Hepatic stellate cell (primary cell): ENCODE results near the gene AP5Z1.
A peak's percentile ranks its signal among the peaks of the same experiment; 100 is the strongest.
"Not testable (repeated sequence)": the region's sequence is repeated elsewhere in the genome, so short reads cannot be mapped to it uniquely, and the experiment has no call there.

Source experiments
- DNase-seq: peaks from one replicate; pipeline ENCODE4 v3.0.0; 2011; ENCODE audit warnings: low spot score

Gene AP5Z1

DNA sequence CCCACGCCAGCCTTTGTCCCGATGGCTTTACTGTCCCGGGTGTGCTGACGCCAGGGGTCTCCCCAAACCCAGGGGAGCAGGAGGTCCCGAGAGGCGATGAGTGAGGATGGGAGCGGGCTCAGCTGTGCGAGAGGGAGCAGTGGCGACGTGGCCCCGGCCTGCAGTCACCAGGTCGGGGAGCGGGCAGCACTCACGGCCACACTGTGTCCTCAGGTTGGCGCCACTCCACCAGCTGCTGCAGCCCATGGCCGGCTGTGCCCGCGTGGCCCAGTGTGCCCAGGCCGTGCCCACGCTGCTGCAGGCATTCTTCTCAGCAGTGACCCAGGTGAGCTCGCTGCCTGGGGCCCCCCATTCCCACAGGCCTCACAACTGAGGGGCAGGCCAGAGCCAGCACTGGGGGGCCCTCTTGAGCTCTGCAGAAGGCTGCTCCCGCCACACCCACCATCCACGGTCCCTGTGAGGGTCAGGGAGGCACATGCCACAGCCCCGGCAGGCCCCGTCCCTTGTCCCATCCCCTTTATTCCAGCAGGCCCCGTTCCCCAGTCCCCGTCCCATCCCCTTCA, 13.3 kb downstream of the AP5Z1 start:
- DNase-seq = no peak

GRCh38 chr7:4789194-4790077, 14.0 kb downstream of the AP5Z1 start:
- DNase-seq = no peak

GRCh38 chr7:4790078-4790465, 14.6 kb downstream of the AP5Z1 start:
- DNase-seq = no peak

GRCh38 chr7:4790516-4790991, 15.1 kb downstream of the AP5Z1 start:
- DNase-seq = no peak

DNA sequence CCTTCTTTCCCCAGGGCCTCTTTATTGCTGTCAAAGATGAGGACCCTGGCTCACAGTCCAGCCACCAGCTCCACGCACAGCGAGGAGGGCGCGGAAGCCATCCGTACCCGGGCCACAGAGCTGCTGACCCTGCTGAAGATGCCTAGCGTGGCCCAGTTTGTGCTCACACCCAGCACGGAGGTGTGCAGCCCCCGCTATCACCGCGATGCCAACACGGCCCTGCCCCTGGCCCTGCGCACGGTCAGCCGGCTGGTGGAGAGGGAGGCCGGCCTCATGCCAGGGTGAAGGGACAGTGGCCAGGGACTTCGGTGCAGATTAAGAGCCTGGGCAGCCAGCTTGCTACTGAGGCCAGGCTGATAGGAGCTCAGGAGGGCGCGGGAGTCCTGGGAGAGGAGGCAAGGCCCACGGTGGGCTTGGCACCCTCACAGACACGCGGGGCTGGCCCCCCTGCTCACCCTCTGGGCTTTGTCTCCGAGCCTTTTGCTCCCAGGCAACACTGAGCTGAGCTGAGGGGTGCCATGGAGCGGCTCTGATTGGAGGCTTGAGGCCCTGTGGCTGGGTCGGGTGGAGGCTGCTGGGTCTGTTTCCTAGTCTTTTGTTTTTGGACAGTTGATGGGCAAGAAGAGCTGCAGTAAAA, 15.8 kb downstream of the AP5Z1 start:
- no peak for DNase-seq

DNA sequence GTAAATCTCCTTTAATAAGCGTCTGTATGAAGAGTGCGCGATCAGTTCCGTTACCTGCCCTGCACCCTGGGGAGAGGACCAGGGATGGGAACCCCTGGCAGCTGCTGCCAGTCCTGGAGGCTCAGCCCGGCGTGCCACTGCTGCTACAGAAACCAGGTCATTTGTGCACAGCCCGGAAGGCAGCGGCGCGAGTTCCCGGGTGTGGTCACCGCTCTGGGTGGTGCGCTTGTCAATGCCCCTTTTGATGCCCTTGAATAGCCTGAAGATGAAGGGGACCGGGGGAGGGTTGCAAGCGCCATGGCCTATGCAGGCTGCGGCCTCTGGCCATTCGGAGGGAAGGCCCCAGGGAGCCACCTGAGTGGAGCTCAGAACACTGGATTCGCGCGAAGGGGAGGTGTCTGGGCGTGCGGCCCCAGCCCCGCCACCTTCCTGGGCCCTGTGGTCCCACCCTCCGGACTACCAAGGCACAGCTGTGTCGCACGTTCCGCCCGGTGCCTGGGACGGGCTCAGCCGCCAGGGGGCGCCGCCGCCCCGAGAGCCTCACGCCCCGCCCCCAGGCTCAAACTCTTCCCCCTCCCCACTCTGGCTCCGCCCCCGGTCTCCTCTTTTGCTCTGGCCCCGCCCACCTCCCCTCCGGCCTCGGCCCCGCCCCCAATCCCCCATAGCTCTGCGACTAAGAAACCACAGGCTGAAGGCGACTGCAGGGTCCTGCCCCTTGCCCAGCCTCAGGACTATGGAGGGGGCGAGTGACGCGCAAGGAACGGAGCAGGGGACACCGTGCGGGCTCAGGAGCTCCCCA, 16.5 kb downstream of the AP5Z1 start:
- DNase-seq = no peak

DNA sequence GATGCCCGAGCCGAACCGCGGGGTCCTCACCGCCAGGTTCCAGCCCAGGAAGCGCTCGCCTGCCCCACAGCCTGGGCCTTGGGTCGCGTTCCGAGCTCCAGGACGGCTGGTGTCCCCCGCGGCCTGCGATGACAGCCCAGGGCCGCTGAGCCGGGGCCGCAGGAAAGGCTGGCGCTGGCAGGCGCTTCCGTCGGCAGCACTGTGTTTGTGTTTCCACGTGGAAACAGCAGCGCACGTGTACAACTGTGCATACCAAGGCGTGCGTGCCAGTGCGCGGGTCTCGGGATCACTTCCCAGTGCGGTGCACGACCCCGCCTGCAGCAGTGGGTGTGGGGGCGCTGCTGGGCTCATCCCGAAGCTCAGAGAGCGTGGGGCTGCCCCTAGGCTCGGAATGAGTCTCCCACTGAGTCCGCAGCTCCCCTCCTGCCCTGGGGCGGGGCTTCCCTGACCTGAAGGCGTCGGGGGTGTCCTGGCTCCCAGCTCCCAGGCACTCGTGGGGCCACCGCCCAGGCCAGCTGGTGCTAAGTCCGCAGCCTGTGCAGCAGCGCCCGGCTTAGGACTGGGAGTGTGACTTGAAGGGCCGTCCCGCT, 17.2 kb downstream of the AP5Z1 start:
- no peak for DNase-seq

DNA sequence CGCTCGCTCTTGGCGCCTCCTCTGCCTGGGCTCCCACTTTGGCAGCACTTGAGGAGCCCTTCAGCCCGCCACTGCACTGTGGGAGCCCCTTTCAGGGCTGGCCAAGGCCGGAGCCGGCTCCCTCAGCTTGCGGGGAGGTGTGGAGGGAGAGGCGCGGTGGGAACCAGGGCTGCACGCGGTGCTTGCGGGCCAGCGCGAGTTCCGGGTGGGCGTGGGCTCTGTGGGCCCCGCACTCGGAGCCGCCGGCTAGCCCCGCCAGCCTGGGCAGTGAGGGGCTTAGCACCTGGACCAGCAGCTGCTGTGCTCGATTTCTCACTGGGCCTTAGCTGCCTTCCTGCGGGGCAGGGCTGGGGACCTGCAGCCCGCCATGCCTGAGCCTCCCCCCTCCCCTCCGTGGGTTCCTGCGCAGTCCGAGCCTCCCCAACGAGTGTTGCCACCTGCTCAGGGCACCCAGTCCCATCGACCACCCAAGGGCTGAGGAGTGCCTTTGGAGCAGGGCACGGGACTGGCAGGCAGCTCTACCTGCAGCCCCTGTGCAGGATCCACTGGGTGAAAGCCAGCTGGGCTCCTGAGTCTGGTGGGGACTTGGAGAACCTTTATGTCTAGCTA, 18.1 kb downstream of the AP5Z1 start:
- DNase-seq = not testable (repeated sequence)

GRCh38 chr7:4794171-4794570, 18.7 kb downstream of the AP5Z1 start:
- not testable (repeated sequence) for DNase-seq

GRCh38 chr7:4794591-4795350, 19.3 kb downstream of the AP5Z1 start:
- DNase-seq = no peak

DNA sequence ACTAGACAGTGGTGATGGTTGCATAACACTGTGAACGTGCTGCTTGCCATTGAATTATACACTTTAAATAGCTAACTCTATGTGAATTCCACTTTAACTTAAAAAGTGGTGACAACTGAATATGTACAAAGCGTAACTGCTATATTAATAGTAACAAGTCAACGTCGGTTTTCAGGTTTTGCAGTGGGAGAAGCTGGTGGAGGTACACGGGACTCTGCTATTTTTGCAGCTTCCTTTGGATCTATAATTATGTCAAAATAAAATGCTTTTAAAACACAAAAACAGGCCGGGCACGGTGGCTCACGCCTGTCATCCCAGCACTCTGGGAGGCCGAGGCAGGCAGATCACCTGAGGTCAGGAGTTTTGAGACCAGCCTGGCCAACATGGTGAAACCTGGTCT, 21.0 kb downstream of the AP5Z1 start:
- no peak for DNase-seq

GRCh38 chr7:4797858-4798705, 22.7 kb downstream of the AP5Z1 start:
- peak; percentile 81 for DNase-seq

DNA sequence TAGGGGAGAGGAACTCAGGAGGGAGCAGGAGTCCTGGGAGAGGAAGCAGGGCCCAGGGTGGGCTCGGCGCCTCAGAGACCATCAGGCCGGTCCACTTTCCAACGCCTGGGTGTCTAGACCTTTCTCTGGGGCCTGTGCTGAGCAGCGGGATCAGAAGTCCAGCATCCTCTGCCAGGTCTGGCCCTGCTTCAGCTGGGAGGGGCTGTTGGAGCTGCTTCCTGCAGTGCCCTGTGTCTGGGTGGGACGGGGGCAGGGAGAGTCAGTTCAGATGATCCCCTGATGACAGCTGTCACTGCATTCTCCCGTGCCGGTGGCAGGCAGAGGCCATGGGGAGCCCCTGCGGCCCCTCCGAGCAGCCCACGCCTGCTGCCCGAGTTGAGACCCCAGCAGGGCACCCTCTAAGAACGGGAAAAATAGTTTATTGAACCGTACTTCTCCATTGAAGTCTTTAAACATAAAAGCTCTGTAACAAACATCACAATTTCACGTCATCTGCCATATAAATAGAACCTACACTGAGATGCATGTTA, 23.3 kb downstream of the AP5Z1 start:
- DNase-seq = no peak

GRCh38 chr7:4799508-4800268, 24.3 kb downstream of the AP5Z1 start:
- DNase-seq = no peak

DNA sequence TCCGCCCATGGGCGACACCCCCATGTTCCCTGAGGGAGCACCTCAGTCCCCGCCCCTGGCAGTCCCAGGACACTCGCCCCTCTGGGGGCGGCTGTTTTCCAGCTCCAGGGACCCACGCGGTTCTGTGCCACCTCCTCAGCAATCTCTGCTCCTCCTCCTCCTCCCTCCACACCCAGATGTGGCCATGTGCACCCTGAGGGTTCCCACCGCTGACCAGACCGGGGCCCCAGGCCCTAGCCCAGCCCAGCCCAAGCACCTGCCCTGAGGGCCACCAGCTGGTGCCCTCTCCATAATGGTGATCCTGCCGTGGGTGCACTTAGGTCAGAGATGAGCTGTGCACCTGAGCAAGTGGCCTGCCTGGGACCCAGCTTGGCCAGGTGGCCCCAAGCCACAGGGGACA, 25.1 kb downstream of the AP5Z1 start:
- no peak for DNase-seq

- no peak for DNase-seq
Observed at GRCh38 chr7:4800926-4801838, 25.8 kb downstream of the AP5Z1 start.

DNA sequence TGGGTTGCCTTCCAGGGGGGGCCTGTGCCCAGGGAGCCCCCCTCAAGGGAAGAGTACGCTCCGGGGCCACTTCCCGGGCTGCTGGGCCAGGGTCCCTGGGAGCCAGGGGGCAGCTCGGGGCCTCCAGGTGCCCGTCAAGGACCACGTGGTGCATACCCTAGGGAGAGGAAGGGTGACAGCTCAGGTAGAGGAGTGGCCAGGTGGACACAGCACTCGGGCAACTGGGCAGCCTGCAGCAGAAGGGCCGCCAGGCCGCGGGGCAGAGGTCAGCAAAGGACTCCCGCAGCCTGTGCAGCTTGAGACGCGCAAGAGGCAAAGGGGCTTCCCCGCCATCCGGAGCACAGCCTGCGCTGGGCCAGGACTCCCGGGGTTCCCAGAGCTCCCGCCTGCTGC, 26.4 kb downstream of the AP5Z1 start:
- no peak for DNase-seq

DNA sequence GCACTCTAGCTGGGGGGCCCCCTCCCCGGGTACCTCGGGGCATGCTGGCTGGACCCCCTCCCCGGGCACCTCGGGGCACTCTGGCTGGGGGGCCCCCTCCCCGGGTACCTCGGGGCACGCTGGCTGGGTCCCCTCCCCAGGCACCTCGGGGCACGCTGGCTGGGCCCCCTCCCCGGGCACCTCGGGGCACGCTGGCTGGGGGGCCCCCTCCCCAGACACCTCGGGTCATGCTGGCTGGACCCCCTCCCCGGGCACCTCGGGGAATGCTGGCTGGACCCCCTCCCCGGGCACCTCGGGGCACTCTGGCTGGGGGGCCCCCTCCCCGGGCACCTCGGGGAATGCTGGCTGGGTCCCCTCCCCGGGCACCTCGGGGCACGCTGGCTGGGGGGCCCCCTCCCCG, 27.2 kb downstream of the AP5Z1 start:
- not testable (repeated sequence) for DNase-seq
